Measurements from ENCODE around the gene DNAI4. TPM values are rescaled to one million over a fixed set of nuclear protein-coding genes. Genes with fewer than 3 reads are reported as not detected.
"Not testable (repeated sequence)": the region's sequence is repeated elsewhere in the genome, so short reads cannot be mapped to it uniquely, and the experiment has no call there.

DNAI4 gene
- total RNA-seq, 1 experiment from 2014 or later, result 4.7 TPM

- no peak for DNase-seq (ENCODE audit: low read depth)
Observed at GRCh38 chr1:66831529-66832239, 93.0 kb downstream of the DNAI4 start.

- DNase-seq (ENCODE audit: low read depth), result no peak
Observed at GRCh38 chr1:66824771-66825170, 99.9 kb downstream of the DNAI4 start.

- DNase-seq (ENCODE audit: low read depth), result peak; percentile 38
Observed at GRCh38 chr1:66809736-66810326, 114.8 kb downstream of the DNAI4 start.

- DNase-seq (ENCODE audit: low read depth), result no peak
Observed at GRCh38 chr1:66809245-66809644, 115.4 kb downstream of the DNAI4 start.

GRCh38 chr1:66795839-66796238 lies 128.8 kb downstream of the DNAI4 start:
- not testable (repeated sequence) for DNase-seq (ENCODE audit: low read depth)

GRCh38 chr1:66791621-66792610 lies 132.7 kb downstream of the DNAI4 start:
- DNase-seq (ENCODE audit: low read depth), result no peak

GRCh38 chr1:66788231-66788939 lies 136.3 kb downstream of the DNAI4 start:
- DNase-seq (ENCODE audit: low read depth), result no peak

GRCh38 chr1:66787641-66788040 lies 137.0 kb downstream of the DNAI4 start:
- DNase-seq (ENCODE audit: low read depth), result no peak

- DNase-seq (ENCODE audit: low read depth), result not testable (repeated sequence)
Observed at GRCh38 chr1:66785800-66786199, 138.9 kb downstream of the DNAI4 start.

GRCh38 chr1:66779475-66780078 lies 145.1 kb downstream of the DNAI4 start:
- no peak for DNase-seq (ENCODE audit: low read depth)

GRCh38 chr1:66778969-66779368 lies 145.7 kb downstream of the DNAI4 start:
- peak; percentile 28 for DNase-seq (ENCODE audit: low read depth)

- peak; percentile 15 for DNase-seq (ENCODE audit: low read depth)
Observed at GRCh38 chr1:66778266-66778665, 146.4 kb downstream of the DNAI4 start.

GRCh38 chr1:66777831-66778230 lies 146.8 kb downstream of the DNAI4 start:
- DNase-seq (ENCODE audit: low read depth), result peak; percentile 11

- no peak for DNase-seq (ENCODE audit: low read depth)
Observed at GRCh38 chr1:66775646-66776045, 149.0 kb downstream of the DNAI4 start.

- no peak for DNase-seq (ENCODE audit: low read depth)
Observed at GRCh38 chr1:66774438-66774837, 150.2 kb downstream of the DNAI4 start.

- no peak for DNase-seq (ENCODE audit: low read depth)
Observed at GRCh38 chr1:66773227-66773626, 151.4 kb downstream of the DNAI4 start.

- DNase-seq (ENCODE audit: low read depth), result no peak
Observed at GRCh38 chr1:66770694-66771093, 154.0 kb downstream of the DNAI4 start.

GRCh38 chr1:66770240-66770639 lies 154.4 kb downstream of the DNAI4 start:
- DNase-seq (ENCODE audit: low read depth), result no peak

GRCh38 chr1:66769512-66770229 lies 155.0 kb downstream of the DNAI4 start:
- peak; percentile 56 for DNase-seq (ENCODE audit: low read depth)

GRCh38 chr1:66768965-66769364 lies 155.7 kb downstream of the DNAI4 start:
- no peak for DNase-seq (ENCODE audit: low read depth)

GRCh38 chr1:66767626-66768025 lies 157.0 kb downstream of the DNAI4 start:
- no peak for DNase-seq (ENCODE audit: low read depth)

Measured in RPMI7951 (cell line).